HepG2 (cell line): ENCODE data around the gene THOC5. TPM values are rescaled to one million over a fixed set of nuclear protein-coding genes. Genes with fewer than 3 reads are reported as not detected.

Experiments
- ATF1 ChIP-seq: IDR thresholded peaks from 2 replicates; pipeline ENCODE4 v1.6.1; 2016; ENCODE audit warnings: mild to moderate bottlenecking, control low read depth
- EHMT2 ChIP-seq: fragments of 200-600 bp; sonication (generic); IDR thresholded peaks from 2 replicates; pipeline ENCODE4 v1.7.0; 2017; ENCODE audit warnings: antibody characterized with exemption, low read depth, low read length, borderline replicate concordance
- FOXC1 ChIP-seq: sonication (generic); formaldehyde crosslinking; IDR thresholded peaks from 2 replicates; pipeline ENCODE4 v1.8.0; 2022; ENCODE audit warnings: mild to moderate bottlenecking, missing genetic modification reagents, borderline replicate concordance
- HNF1B ChIP-seq: sonication (generic); formaldehyde crosslinking; IDR thresholded peaks from 2 replicates; pipeline ENCODE4 v1.5.1; 2020; ENCODE audit warnings: mild to moderate bottlenecking, moderate library complexity, missing genetic modification reagents
- HNRNPH1 ChIP-seq: fragments of 200-400 bp; formaldehyde crosslinking; optimal IDR thresholded peaks from 2 replicates; pipeline ENCODE3; 2017; ENCODE audit warnings: mild to moderate bottlenecking, low read depth, low read length
- JUN ChIP-seq: sonication (generic); formaldehyde crosslinking; IDR thresholded peaks from 2 replicates; pipeline ENCODE4 v1.4.0; 2020; ENCODE audit warnings: mild to moderate bottlenecking, missing genetic modification reagents
- KIAA2018 ChIP-seq: sonication (generic); formaldehyde crosslinking; IDR thresholded peaks from 2 replicates; pipeline ENCODE4 v1.5.0; 2020; ENCODE audit warnings: mild to moderate bottlenecking, missing genetic modification reagents, borderline replicate concordance
- MLXIP ChIP-seq: sonication (generic); formaldehyde crosslinking; IDR thresholded peaks from 2 replicates; pipeline ENCODE4 v1.9.0; 2021; ENCODE audit warnings: missing genetic modification reagents, borderline replicate concordance
- MTF1 ChIP-seq: sonication (generic); formaldehyde crosslinking; IDR thresholded peaks from 2 replicates; pipeline ENCODE4 v1.5.0; 2020; ENCODE audit warnings: missing genetic modification reagents
- NBN ChIP-seq: fragments of 450-650 bp; conservative IDR thresholded peaks from 2 replicates; pipeline ENCODE4 v1.6.1; 2017
- TEAD2 ChIP-seq: sonication (generic); formaldehyde crosslinking; IDR thresholded peaks from 2 replicates; pipeline ENCODE4 v1.9.0; 2021; ENCODE audit warnings: missing genetic modification reagents
- ZBTB37 ChIP-seq: sonication (generic); formaldehyde crosslinking; IDR thresholded peaks from 2 replicates; pipeline ENCODE4 v1.4.0; 2020; ENCODE audit warnings: mild to moderate bottlenecking, missing genetic modification reagents
- ZNF337 ChIP-seq: sonication (generic); formaldehyde crosslinking; IDR thresholded peaks from 2 replicates; pipeline ENCODE4 v1.5.1; 2020; ENCODE audit warnings: missing genetic modification reagents, low read depth, mild to moderate bottlenecking, borderline replicate concordance
- ZNF720 ChIP-seq: sonication (generic); formaldehyde crosslinking; IDR thresholded peaks from 2 replicates; pipeline ENCODE4 v1.4.0; 2020; ENCODE audit warnings: missing genetic modification reagents
- polyA plus RNA-seq, 8 experiments: library from polyadenylated mRNA; depleted of rRNA in 3 of 8; stranded (reverse) in 7 of 8; unstranded in 1 of 8; fragments of >200 nt; fragmentation: Illumina TruSeq in 4 of 8; extraction: Trizol in 4 of 8; gene quantifications; 2 replicates each; pipeline versions ENCODE4 v1.2.1 to v1.2.3, GENCODE V29; 2011 to 2016; ENCODE audit warnings: low read depth in 4 of 8, missing spikeins in 1 of 8, mixed read lengths in 1 of 8; ENCODE audit not compliant: insufficient read depth in 1 of 8
- total RNA-seq, 5 experiments: library from RNA; depleted of rRNA; stranded (reverse); fragments of >200 nt; fragmentation: Illumina TruSeq; extraction: Trizol; gene quantifications; 2 replicates each; pipeline ENCODE4 v1.2.3, GENCODE V29; 2016; ENCODE audit warnings: low read depth in 1 of 5

The THOC5 gene
- total and polyA plus RNA-seq, 2 of the 13 experiments (the other 11 are each of a cell fraction or from before 2014, with no cell fraction given) = 45.8 to 46.7 TPM

- TF ChIP-seq KIAA2018 (CRISPR knock-in tag) (no peak; the same call in 1 of the 2 replicates), HNRNPH1 (no peak), MLXIP (no peak), JUN (CRISPR knock-in tag) (peak; percentile 62; the same call in 1 of the 2 replicates), ZNF720 (no peak), HNF1B (CRISPR knock-in tag) (peak; percentile 90), MTF1 (no peak), NBN (no peak), FOXC1 (peak; percentile 83; the same call in 1 of the 2 replicates), TEAD2 (CRISPR knock-in tag) (no peak), EHMT2 (no peak; the same call in 1 of the 2 replicates), ZBTB37 (CRISPR knock-in tag) (peak; percentile 97), ZNF337 (no peak), ATF1 (CRISPR knock-in tag) (no peak)
Measured at GRCh38 chr22:29580200-29580810, 26.7 kb upstream of the THOC5 start (continued).
